H9 (cell line): ENCODE results near the gene EPS8L1. TPM values are rescaled to one million over a fixed set of nuclear protein-coding genes. Genes with fewer than 3 reads are reported as not detected.

Experiments used
- DNase-seq: peaks from one replicate; pipeline ENCODE4 v3.0.0-alpha.2; 2017
- H2AFZ ChIP-seq: one replicate; pipeline ENCODE4 v1.6.1; 2013; ENCODE audit warnings: mild to moderate bottlenecking, low read length, control low read depth, moderate library complexity
- H2AK5ac ChIP-seq: 2 replicates; pipeline ENCODE4 v1.6.1; 2013; ENCODE audit warnings: low read length, control low read depth, mixed read lengths; ENCODE audit not compliant: insufficient read length
- H2BK120ac ChIP-seq: one replicate; pipeline ENCODE4 v1.6.1; 2013; ENCODE audit warnings: low read depth, mild to moderate bottlenecking, low read length, control low read depth, inconsistent platforms; ENCODE audit not compliant: poor library complexity, severe bottlenecking
- H2BK12ac ChIP-seq: 2 replicates; pipeline ENCODE4 v1.6.1; 2013; ENCODE audit warnings: low read length, control low read depth, mixed read lengths, low read depth; ENCODE audit not compliant: insufficient read length
- H2BK15ac ChIP-seq: 2 replicates; pipeline ENCODE4 v1.6.1; 2013; ENCODE audit warnings: low read depth, low read length, control low read depth
- H2BK20ac ChIP-seq: one replicate; pipeline ENCODE4 v1.6.1; 2013; ENCODE audit warnings: low read depth, mild to moderate bottlenecking, low read length, control low read depth, inconsistent platforms; ENCODE audit not compliant: poor library complexity, severe bottlenecking
- H2BK5ac ChIP-seq: 2 replicates; pipeline ENCODE4 v1.6.1; 2013; ENCODE audit warnings: low read length, control low read depth, mixed read lengths; ENCODE audit not compliant: insufficient read length
- H3K14ac ChIP-seq: 2 replicates; pipeline ENCODE4 v1.6.1; 2013; ENCODE audit warnings: low read length, control low read depth; ENCODE audit not compliant: insufficient read depth
- H3K18ac ChIP-seq: 2 replicates; pipeline ENCODE4 v1.6.1; 2013; ENCODE audit warnings: low read depth, mild to moderate bottlenecking, mixed read lengths, low read length, control low read depth; ENCODE audit not compliant: insufficient read length
- H3K23ac ChIP-seq: 2 replicates; pipeline ENCODE4 v1.6.1; 2013; ENCODE audit warnings: low read length, control low read depth, mixed read lengths, low read depth; ENCODE audit not compliant: insufficient read length
- H3K23me2 ChIP-seq: 2 replicates; pipeline ENCODE4 v1.6.1; 2013; ENCODE audit warnings: low read depth, mild to moderate bottlenecking, mixed read lengths, low read length, control low read depth; ENCODE audit not compliant: insufficient read length, poor library complexity, severe bottlenecking
- H3K27ac ChIP-seq: 2 replicates; pipeline ENCODE4 v1.5.1; 2013; ENCODE audit warnings: low read length, control low read depth, mixed read lengths, low read depth; ENCODE audit not compliant: insufficient read length
- H3K27me3 ChIP-seq: 2 replicates; pipeline ENCODE4 v1.6.1; 2013; ENCODE audit warnings: low read length, control low read depth, inconsistent platforms; ENCODE audit not compliant: insufficient read depth
- H3K4ac ChIP-seq: 2 replicates; pipeline ENCODE4 v1.6.1; 2013; ENCODE audit warnings: low read depth, mild to moderate bottlenecking, control low read depth, inconsistent platforms, low read length, moderate library complexity
- H3K4me1 ChIP-seq: 2 replicates; pipeline ENCODE4 v1.6.1; 2013; ENCODE audit warnings: low read length, control low read depth, inconsistent platforms; ENCODE audit not compliant: insufficient read depth
- H3K4me2 ChIP-seq: 2 replicates; pipeline ENCODE4 v1.6.1; 2013; ENCODE audit warnings: low read length, control low read depth, mixed read lengths; ENCODE audit not compliant: insufficient read length, insufficient read depth
- H3K56ac ChIP-seq: 2 replicates; pipeline ENCODE4 v1.6.1; 2013; ENCODE audit warnings: low read depth, mild to moderate bottlenecking, mixed read lengths, low read length, control low read depth; ENCODE audit not compliant: insufficient read length
- H3K79me1 ChIP-seq: 2 replicates; pipeline ENCODE4 v1.6.1; 2013; ENCODE audit warnings: low read depth, mild to moderate bottlenecking, moderate library complexity, low read length, control low read depth, inconsistent platforms; ENCODE audit not compliant: insufficient read depth, poor library complexity, severe bottlenecking
- H3K79me2 ChIP-seq: 2 replicates; pipeline ENCODE4 v1.6.1; 2013; ENCODE audit warnings: low read length, control low read depth, inconsistent platforms; ENCODE audit not compliant: insufficient read depth
- H3K9ac ChIP-seq: 2 replicates; pipeline ENCODE4 v1.6.1; 2013; ENCODE audit warnings: low read length, control low read depth, mixed read lengths; ENCODE audit not compliant: insufficient read length; ENCODE audit errors: extremely low read depth
- H3K9me3 ChIP-seq: one replicate; pipeline ENCODE4 v1.6.1; 2013; ENCODE audit warnings: low read depth, low read length, inconsistent platforms; ENCODE audit not compliant: control insufficient read depth
- H3T11ph ChIP-seq: one replicate; pipeline ENCODE4 v1.6.1; 2013; ENCODE audit warnings: mild to moderate bottlenecking, low read length, control low read depth, inconsistent platforms
- H4K20me1 ChIP-seq: one replicate; pipeline ENCODE4 v1.6.1; 2013; ENCODE audit not compliant: control insufficient read depth, insufficient read length, insufficient read depth
- H4K5ac ChIP-seq: 2 replicates; pipeline ENCODE4 v1.6.1; 2013; ENCODE audit warnings: low read depth, mild to moderate bottlenecking, mixed read lengths, low read length, control low read depth; ENCODE audit not compliant: insufficient read length
- H4K8ac ChIP-seq: replicated peaks from 2 replicates; pipeline ENCODE4 v1.6.1; 2013; ENCODE audit warnings: low read length, control low read depth, mixed read lengths, low read depth; ENCODE audit not compliant: insufficient read length
- H4K91ac ChIP-seq: 2 replicates; pipeline ENCODE4 v1.6.1; 2013; ENCODE audit warnings: low read depth, mild to moderate bottlenecking, moderate library complexity, mixed read lengths, low read length, control low read depth; ENCODE audit not compliant: insufficient read length
- H3K27ac Mint-ChIP-seq, 3 experiments: 2 replicates in 2 of 3; 3 replicates in 1 of 3; pipeline ENCODE4 v1.8.0; 2020 to 2021; ENCODE audit warnings: mixed read lengths in 3 of 3, mild to moderate bottlenecking in 1 of 3, moderate library complexity in 1 of 3
- H3K27me3 Mint-ChIP-seq: 2 replicates; pipeline ENCODE4 v1.8.0; 2021; ENCODE audit warnings: low read depth, mild to moderate bottlenecking, moderate library complexity, mixed read lengths
- H3K36me3 Mint-ChIP-seq, 3 experiments: 2 replicates in 2 of 3; 3 replicates in 1 of 3; pipeline ENCODE4 v1.8.0; 2020 to 2021; ENCODE audit warnings: low read depth in 3 of 3, mixed read lengths in 3 of 3; ENCODE audit not compliant: insufficient read depth in 1 of 3
- H3K4me1 Mint-ChIP-seq, 2 experiments: 2 replicates each; pipeline ENCODE4 v1.8.0; 2020; ENCODE audit warnings: mixed read lengths in 2 of 2
- H3K4me3 Mint-ChIP-seq, 2 experiments: 2 replicates in 1 of 2; 3 replicates in 1 of 2; pipeline ENCODE4 v1.8.0; 2020 to 2021; ENCODE audit warnings: mild to moderate bottlenecking in 2 of 2, mixed read lengths in 2 of 2, moderate library complexity in 1 of 2
- H3K9me3 Mint-ChIP-seq, 2 experiments: 2 replicates in 1 of 2; 3 replicates in 1 of 2; pipeline ENCODE4 v1.8.0; 2020; ENCODE audit warnings: mild to moderate bottlenecking in 2 of 2, mixed read lengths in 2 of 2, moderate library complexity in 1 of 2
- WGBS: extraction: QIAGEN DNeasy Blood & Tissue Kit; methylation state at CpG from one replicate; pipeline ENCODE4 v1.1.7; 2013; ENCODE audit warnings: missing lambda C conversion rate, low lambda C conversion rate, mixed read lengths; ENCODE audit not compliant: insufficient read length; ENCODE audit errors: extremely low coverage; 5-methylcytosine and 5-hydroxymethylcytosine counted together
- total RNA-seq: library from RNA; stranded (reverse); gene quantifications from 2 replicates; pipeline ENCODE4 v1.2.1, GENCODE V29; 2021
- TF ChIP-seq, protein P1 (sequence below): fragments of 200-600 bp; sonication (generic); conservative IDR thresholded peaks from 3 replicates; pipeline ENCODE4 v1.8.0; 2021; ENCODE audit warnings: antibody characterized with exemption, mild to moderate bottlenecking

The EPS8L1 gene
- total RNA-seq, 1 experiment from 2014 or later = 24.0 TPM

DNA sequence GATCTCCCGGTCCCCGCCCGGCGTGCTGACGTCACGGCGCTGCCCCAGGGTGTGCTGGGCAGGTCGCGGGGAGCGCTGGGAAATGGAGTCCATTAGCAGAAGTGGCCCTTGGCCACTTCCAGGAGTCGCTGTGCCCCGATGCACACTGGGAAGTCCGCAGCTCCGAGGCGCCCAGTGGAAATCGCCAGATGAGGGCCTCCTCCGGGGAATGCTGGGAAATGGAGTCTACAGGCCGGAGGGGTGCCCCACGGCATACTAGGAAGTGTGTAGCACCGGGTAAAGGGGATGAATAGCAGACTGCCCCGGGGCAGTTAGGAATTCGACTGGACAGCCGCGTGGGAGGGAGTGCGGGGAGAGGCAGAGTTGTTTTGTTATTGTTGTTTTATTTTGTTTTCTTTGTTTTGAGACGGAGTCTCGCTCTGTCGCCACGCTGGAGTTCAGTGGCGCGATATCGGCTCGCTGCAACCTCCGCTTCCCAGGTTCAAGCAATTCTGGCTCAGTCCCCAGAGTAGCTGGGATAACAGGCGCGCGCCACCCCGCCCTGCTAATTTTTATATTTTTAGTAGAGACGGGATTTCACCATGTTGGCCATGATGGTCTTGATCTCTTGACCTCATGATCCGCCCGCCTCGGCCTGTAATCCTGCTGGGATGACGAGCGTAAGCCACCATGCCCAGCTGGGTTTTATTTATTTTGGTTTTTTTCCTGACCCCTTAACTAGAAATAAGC, 42.2 kb downstream of the EPS8L1 start:
- no peak overlapping the region for H2BK20ac ChIP-seq
- H3K23ac ChIP-seq = no peak overlapping the region
- no peak overlapping the region for H4K8ac ChIP-seq
- no peak overlapping the region for H3K27ac ChIP-seq
- no peak overlapping the region for H2BK5ac ChIP-seq
- peak overlapping the region; percentile 35 for H3K4me2 ChIP-seq
- H3K4ac ChIP-seq = no peak overlapping the region
- H3K4me1 Mint-ChIP-seq = peaks cover 21 to 30% of the 10 kb centered on the region in 2 experiments
- peaks cover 3% of the 10 kb centered on the region for H4K20me1 ChIP-seq
- no peak overlapping the region; the same call in 1 of the 2 replicates for H3K14ac ChIP-seq
- H3K4me1 ChIP-seq = no peaks in the 10 kb centered on the region
- peak overlapping the region; percentile 91 to 97 for H3K4me3 Mint-ChIP-seq
- H3K9me3 ChIP-seq = no peaks in the 10 kb centered on the region
- no peak overlapping the region for H2BK15ac ChIP-seq
- peak overlapping the region; percentile 97 to 99 (median 98) for H3K27ac Mint-ChIP-seq
- H3K56ac ChIP-seq = no peak overlapping the region
- H4K91ac ChIP-seq = no peak overlapping the region
- H3T11ph ChIP-seq = no peak overlapping the region
- H3K9ac ChIP-seq = peak overlapping the region; percentile 25
- H2BK120ac ChIP-seq = no peak overlapping the region
- no peak overlapping the region for H4K5ac ChIP-seq
- TF ChIP-seq, protein P1, sequence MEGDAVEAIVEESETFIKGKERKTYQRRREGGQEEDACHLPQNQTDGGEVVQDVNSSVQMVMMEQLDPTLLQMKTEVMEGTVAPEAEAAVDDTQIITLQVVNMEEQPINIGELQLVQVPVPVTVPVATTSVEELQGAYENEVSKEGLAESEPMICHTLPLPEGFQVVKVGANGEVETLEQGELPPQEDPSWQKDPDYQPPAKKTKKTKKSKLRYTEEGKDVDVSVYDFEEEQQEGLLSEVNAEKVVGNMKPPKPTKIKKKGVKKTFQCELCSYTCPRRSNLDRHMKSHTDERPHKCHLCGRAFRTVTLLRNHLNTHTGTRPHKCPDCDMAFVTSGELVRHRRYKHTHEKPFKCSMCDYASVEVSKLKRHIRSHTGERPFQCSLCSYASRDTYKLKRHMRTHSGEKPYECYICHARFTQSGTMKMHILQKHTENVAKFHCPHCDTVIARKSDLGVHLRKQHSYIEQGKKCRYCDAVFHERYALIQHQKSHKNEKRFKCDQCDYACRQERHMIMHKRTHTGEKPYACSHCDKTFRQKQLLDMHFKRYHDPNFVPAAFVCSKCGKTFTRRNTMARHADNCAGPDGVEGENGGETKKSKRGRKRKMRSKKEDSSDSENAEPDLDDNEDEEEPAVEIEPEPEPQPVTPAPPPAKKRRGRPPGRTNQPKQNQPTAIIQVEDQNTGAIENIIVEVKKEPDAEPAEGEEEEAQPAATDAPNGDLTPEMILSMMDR = no peak
- H2BK12ac ChIP-seq = no peak overlapping the region
- H3K9me3 Mint-ChIP-seq = no peaks in the 10 kb centered on the region
- H3K23me2 ChIP-seq = peaks cover 15% of the 10 kb centered on the region
- peak overlapping the region; percentile 30 for H3K18ac ChIP-seq
- DNase-seq = peak; percentile 99
- WGBS = no CpG with 5 or more reads among the region's 44 CpGs
- peaks cover 7% of the 10 kb centered on the region; the same call in 1 of the 2 replicates for H3K79me2 ChIP-seq
- H3K36me3 Mint-ChIP-seq = no peaks in the 10 kb centered on the region
- H3K79me1 ChIP-seq = peaks cover 5% of the 10 kb centered on the region
- no peaks in the 10 kb centered on the region for H3K27me3 ChIP-seq
- H2AK5ac ChIP-seq = no peak overlapping the region
- H2AFZ ChIP-seq = peak overlapping the region; percentile 62
- H3K27me3 Mint-ChIP-seq = peaks cover 4% of the 10 kb centered on the region
